Loucy (cell line): ENCODE measurements around the gene HSD3B7.

ENCODE experiments used
- CTCF ChIP-seq: fragments of 200-600 bp; sonication (generic); conservative IDR thresholded peaks from 2 replicates; pipeline ENCODE4 v1.5.1; 2014; ENCODE audit warnings: mild to moderate bottlenecking, antibody characterized with exemption, low read length
- EZH2phosphoT487 ChIP-seq: fragments of 200-600 bp; IDR thresholded peaks from 2 replicates; pipeline ENCODE4 v1.6.1; 2018; ENCODE audit warnings: antibody characterized with exemption, mild to moderate bottlenecking, moderate library complexity, borderline replicate concordance

GRCh38 chr16:30954993-30955392 is 30.0 kb upstream of the HSD3B7 start:
- TF ChIP-seq EZH2phosphoT487: no peak
- no peak for TF ChIP-seq CTCF
